ENCODE data around the gene CCDC9B.

CCDC9B gene

GRCh38 chr15:40305281-40305680, 35.5 kb downstream of the CCDC9B start:
- DNase-seq: no peak

GRCh38 chr15:40303576-40303975, 37.2 kb downstream of the CCDC9B start:
- no peak for DNase-seq

- DNase-seq: no peak
These were observed 37.8 kb downstream of the CCDC9B start for GRCh38 chr15:40302981-40303380.

GRCh38 chr15:40302288-40302886, 38.4 kb downstream of the CCDC9B start:
- no peak for DNase-seq

- no peak for DNase-seq
These were observed 39.1 kb downstream of the CCDC9B start for GRCh38 chr15:40301467-40302179.

- DNase-seq: no peak
These were observed 40.0 kb downstream of the CCDC9B start for GRCh38 chr15:40300771-40301170.

GRCh38 chr15:40300367-40300766, 40.4 kb downstream of the CCDC9B start:
- DNase-seq: no peak

GRCh38 chr15:40298216-40298935, 42.4 kb downstream of the CCDC9B start:
- DNase-seq: no peak

GRCh38 chr15:40297356-40297755, 43.4 kb downstream of the CCDC9B start:
- no peak for DNase-seq

GRCh38 chr15:40296561-40297230, 44.0 kb downstream of the CCDC9B start:
- DNase-seq: no peak

GRCh38 chr15:40295877-40296560, 44.7 kb downstream of the CCDC9B start:
- DNase-seq: no peak

- no peak for DNase-seq
These were observed 45.4 kb downstream of the CCDC9B start for GRCh38 chr15:40295297-40295696.

GRCh38 chr15:40293905-40294895, 46.5 kb downstream of the CCDC9B start:
- peak; percentile 80 for DNase-seq

GRCh38 chr15:40293006-40293405, 47.7 kb downstream of the CCDC9B start:
- no peak for DNase-seq

- DNase-seq: no peak
These were observed 48.5 kb downstream of the CCDC9B start for GRCh38 chr15:40292246-40292645.

GRCh38 chr15:40290918-40291574, 49.7 kb downstream of the CCDC9B start:
- DNase-seq: peak; percentile 85

- DNase-seq: no peak
These were observed 50.2 kb downstream of the CCDC9B start for GRCh38 chr15:40290545-40290917.

GRCh38 chr15:40289140-40289775, 51.5 kb downstream of the CCDC9B start:
- DNase-seq: no peak

- no peak for DNase-seq
These were observed 52.8 kb downstream of the CCDC9B start for GRCh38 chr15:40287968-40288367.

GRCh38 chr15:40287505-40287904, 53.2 kb downstream of the CCDC9B start:
- DNase-seq: no peak

GRCh38 chr15:40286794-40287193, 53.9 kb downstream of the CCDC9B start:
- DNase-seq: no peak

All from retina (tissue), 1 donor.